NOMO-1 treated with DMSO at 0.1 percent for 48 hours (cell line): ENCODE data around the gene ZBTB17.

Experiments
- DNase-seq: peaks from one replicate; lab custom pipeline; 2025; ENCODE audit not compliant: unreplicated experiment; lab: John Stamatoyannopoulos, UW

Gene ZBTB17

GRCh38 chr1:15961492-15961891 is 14.4 kb downstream of the ZBTB17 start:
- no peak for DNase-seq

GRCh38 chr1:15960808-15961207 is 15.1 kb downstream of the ZBTB17 start:
- DNase-seq: no peak

- DNase-seq: no peak
These were observed 16.0 kb downstream of the ZBTB17 start for GRCh38 chr1:15959827-15960446.

- DNase-seq: no peak
These were observed 16.5 kb downstream of the ZBTB17 start for GRCh38 chr1:15959424-15959823.

GRCh38 chr1:15958793-15959192 is 17.1 kb downstream of the ZBTB17 start:
- no peak for DNase-seq

- DNase-seq: no peak
These were observed 17.8 kb downstream of the ZBTB17 start for GRCh38 chr1:15958111-15958510.

DNA sequence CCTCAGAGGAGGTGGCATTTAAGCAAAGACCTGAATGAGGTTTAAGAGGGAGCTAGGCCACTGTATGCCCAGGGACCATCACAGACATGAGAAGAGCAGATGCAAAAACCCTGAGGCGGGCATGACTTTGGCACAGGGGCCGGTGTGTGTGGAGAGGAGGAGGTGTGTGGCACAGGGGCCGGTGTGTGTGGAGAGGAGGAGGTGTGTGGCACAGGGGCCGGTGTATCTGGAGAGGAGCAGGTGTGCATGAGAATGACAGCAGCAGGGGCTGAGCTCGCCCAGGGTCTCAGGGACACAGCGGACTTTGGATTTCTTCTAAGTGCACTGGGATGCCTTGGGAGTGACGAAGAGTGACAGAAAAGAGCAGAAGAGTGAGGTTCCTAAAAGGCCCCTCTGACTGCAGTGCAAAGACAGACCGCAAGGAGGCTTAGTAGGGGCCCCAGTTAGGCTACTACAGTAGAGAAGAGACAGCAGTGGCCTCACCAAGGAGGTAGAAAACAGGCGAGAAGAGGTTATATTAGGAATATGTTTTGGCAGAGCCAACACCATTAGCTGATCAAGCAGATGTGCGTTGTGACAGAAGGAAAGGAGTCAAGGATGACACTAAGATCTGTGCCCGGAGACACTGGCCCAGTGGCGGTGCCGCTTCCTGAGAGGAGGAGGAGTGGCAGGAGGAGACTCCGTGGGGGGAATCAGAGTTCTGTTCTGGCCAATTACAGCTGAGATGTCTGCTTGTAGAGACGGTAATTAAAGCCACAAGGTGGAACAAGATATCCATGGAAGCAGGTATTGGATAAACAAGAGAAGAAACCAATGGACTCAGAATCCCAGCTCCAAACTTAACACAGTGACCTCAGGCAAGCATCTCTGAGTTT is 18.4 kb downstream of the ZBTB17 start:
- no peak for DNase-seq

DNA sequence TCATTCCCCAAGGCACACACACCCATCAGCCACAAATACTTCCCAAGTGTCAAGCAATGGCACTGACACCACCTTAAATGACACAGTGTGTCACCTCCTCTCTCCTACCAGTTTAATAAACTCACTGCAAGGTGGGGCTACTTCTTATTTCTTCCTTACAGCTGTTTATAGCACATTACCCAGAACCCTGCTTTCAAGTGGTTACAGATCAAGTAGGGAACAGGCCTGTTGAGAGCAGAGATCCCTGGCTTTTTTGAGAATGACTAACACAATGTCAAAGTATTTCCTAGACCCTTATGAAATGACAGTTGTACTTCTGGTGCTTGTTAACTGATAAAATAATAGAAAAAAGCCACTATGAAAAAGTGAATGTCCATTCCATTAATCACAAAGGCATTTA is 19.8 kb downstream of the ZBTB17 start:
- DNase-seq: no peak

DNA sequence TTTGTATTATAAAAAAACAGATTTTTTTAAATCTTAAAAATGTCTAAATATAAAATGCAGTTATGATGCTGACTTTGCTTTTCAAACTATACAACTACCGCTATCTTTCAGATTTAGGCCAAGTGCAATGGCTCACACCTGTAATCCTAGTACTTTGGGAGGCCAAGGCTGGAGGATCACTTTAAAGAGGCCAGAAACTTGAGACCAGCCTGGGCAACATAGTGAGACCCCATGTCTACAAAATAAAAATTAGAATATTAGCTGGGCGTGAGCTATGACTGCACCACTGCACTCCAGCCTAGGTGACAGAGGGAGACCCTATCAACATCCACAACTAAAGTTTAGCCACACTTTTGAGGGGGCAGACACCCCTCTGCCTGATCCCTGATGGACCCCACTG is 20.3 kb downstream of the ZBTB17 start:
- DNase-seq: no peak

DNA sequence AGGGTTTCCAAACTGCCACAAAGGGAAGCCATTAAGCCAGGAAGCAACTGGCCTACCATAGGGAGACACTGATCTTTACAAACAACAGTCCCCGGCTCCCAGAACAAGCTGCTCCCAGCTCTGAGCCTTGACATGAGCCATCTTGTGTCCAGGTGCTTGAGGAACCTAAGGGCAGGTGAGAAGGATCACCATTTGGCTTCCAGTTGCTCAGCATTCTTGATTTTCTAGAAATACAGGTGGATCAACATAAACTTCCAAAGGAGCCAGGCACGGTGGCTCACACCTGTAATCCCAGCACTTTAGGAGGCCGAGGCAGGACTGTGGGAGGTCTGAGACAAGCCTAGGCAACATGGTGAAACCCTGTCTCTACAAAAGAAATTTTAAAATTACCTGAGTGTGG is 21.6 kb downstream of the ZBTB17 start:
- DNase-seq: no peak

GRCh38 chr1:15953791-15954241 is 22.1 kb downstream of the ZBTB17 start:
- no peak for DNase-seq

GRCh38 chr1:15953294-15953771 is 22.6 kb downstream of the ZBTB17 start:
- no peak for DNase-seq

- peak; percentile 40 for DNase-seq
These were observed 23.3 kb downstream of the ZBTB17 start for GRCh38 chr1:15952317-15953258.

DNA sequence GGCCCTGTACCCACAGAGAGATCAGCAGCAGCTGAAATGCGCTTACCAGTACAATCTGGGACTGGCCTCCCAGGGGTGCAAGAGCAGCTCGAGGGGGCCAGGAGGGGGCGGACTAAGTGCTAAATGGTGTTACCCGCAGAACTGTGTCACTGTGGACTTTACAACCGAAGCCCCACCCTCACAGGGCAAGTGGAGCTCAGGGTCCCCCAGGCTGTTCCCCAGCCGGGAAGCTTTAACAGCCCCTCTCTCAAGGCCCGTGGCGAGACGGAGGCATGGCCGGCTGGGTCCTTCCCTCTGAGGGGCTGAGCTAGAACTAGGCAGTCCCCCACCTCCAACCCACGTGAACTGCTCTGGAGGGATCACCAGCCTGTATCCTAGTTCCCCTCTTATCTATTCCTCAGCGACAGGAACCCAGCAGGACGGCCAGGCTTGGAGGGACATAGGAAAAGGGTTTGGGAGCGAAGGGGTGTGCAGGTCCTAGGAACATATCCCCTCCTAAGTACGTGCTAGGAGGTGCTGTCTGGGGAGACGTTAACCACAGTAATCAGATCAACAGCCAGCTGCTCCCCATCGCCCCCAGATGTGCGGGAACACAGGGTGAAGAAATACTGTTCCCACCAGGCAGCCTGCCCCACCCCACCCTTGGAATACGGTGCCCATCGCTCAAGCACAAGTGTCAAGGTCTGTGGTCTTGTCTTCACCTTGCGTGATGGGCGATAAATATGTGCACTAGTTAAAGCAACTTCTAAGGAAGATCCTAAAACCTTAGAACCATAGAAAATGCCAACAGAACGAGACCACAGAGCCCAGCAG is 24.4 kb downstream of the ZBTB17 start:
- DNase-seq: no peak

DNA sequence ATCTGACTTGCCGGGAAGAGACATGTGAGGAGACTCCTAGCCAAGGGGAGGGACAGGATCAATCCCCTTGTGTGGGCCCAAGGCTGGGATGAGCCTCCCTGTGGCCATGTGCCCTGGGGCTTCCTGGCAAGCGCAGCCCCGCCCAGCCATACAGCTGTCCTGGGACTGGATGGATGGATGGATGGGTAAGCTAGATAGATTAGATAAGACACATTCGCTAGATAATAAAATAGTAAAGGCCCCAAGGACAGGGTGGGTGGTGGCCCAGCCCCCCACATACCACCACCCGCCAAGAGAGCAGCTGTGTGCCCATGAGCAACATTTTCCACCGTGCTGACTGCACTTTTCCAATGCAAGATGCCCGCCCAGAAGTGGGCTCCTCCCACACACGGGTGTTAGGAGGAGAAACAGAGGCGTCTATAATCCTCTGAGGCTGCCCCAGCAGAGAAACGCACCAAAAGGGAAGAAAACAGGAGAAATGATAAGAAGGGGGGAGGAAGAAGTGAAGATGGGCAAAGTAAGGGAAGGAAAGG is 25.1 kb downstream of the ZBTB17 start:
- no peak for DNase-seq

DNA sequence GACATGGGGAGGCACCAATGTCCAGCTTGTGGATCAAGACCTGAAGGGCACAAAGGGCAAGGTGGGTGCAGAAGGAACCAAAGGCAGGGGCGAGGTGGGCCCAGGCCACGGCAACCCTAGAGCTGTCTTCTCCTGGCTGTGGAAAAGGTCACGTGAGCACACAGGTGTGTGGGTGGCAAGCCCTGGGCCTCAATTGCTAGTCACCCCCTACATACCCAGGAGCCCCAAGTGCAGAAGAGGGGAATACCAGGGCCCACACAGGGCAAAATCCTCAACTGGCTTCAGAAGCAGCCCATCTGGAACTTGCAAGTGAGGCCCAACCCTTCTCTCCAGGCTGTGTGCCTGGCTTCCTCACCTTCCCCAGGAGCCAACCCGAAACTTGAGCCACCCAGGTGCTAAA is 25.6 kb downstream of the ZBTB17 start:
- no peak for DNase-seq

DNA sequence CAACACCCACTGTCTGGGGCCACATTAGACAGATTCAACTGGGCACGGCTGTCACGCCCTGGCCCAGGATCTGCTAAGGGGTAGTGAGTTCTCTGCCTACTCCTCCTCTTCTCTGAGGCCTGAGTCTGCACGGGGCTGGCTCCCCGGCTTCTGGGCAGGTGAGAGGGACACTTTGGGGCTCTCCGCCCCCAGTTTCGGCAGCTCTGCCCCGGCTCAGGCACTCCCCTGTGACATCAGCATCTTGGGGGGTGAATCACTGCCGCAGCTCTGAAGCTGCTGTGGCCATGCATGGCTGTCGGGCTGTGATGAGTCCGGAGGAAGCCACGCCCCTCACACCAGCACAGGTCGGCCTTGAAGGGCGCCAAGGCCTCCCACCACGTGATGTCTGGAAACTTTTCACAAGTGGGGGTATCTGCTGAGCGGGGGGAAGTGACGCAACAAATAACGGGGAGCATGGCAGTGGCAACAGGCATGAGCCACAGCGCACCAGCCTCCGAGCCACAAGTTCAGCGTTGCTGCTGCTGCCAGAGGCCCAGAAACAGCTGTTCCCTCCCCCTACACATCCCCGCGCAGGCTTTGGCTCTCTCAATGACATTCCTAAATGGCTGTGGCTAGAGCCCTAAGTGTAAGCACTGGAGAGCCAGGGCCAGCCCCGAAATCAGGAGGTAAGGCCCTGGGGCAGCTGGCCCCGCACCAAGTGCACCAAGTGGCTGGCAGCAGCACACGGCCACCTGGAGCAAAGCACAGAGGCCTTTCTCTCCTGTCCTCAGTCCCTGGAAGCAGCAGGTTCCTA is 26.3 kb downstream of the ZBTB17 start:
- peak; percentile 6 for DNase-seq

DNA sequence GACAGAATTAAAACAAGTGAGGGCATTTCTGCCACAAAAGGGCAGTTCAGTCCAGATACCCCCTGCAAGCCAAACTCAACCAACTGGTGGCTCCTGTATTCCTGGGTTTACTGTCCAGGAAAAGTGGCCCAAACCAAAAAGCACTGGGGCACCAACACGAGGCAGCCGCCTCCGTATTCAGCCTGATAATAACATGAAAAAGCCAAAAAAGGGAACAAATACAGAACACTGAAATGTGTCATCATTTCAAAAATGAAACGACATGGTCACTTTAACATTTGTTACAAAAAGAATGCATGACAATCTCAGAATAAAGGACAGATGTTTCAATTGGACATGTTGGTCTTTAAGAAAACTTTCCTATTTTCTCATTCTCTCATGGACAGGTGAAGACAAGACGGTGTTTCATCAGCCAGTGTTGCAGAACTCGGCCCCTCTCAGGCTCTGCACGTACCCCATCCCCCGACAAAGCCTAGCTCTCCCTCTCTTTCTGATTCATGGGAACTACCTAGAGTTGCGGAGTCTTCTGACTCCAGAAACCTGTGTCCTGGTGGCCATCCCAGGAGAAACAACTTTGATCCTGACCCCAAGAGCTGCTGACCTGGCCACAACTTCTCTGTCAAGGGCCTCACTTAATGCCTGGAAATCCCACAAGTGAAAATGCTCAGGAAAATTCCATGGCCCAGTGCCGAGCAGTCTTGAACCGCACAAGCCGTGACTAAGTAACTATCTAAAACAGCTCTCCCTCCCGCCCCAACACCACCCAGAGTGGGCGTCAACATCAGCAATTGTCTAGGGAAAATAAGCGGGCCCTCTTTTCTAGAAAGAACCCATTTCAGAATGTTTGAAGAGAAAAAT is 27.1 kb downstream of the ZBTB17 start:
- no peak for DNase-seq
